GM12865 (cell line): ENCODE measurements around the gene PARVG.

ENCODE experiments used
- DNase-seq: peaks from one replicate; pipeline ENCODE4 v3.0.0; 2010; ENCODE audit warnings: low read depth
- H3K4me3 ChIP-seq: 2 replicates; pipeline ENCODE4 v1.5.1; 2011; ENCODE audit warnings: mild to moderate bottlenecking, low read depth, low read length, control low read depth
- CTCF ChIP-seq: IDR thresholded peaks from 2 replicates; pipeline ENCODE4 v1.5.1; 2011; ENCODE audit warnings: low read length, control low read depth, low read depth, inconsistent platforms; ENCODE audit not compliant: insufficient read depth; ENCODE audit errors: missing control alignments

The PARVG gene

DNA sequence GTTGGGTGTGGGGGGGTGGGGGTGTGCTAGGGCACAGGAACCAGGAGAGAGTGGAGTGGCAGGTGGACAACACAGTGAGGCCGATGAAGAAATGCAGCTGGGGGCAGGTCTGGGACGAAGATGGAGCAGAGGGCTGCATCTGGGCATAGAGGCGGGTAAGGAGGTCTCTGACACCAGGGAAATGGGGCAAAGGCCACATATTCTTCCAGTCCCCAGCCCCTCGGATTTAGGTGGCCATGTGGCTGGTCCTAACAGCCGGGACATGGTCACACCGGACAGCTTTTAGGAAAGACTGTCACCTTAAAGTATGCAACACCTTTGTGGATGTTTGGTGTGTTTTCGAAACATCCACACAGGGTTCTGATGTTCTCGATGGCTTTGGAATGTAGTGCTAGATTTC, 5.0 kb upstream of the PARVG start:
- DNase-seq = no peak

DNA sequence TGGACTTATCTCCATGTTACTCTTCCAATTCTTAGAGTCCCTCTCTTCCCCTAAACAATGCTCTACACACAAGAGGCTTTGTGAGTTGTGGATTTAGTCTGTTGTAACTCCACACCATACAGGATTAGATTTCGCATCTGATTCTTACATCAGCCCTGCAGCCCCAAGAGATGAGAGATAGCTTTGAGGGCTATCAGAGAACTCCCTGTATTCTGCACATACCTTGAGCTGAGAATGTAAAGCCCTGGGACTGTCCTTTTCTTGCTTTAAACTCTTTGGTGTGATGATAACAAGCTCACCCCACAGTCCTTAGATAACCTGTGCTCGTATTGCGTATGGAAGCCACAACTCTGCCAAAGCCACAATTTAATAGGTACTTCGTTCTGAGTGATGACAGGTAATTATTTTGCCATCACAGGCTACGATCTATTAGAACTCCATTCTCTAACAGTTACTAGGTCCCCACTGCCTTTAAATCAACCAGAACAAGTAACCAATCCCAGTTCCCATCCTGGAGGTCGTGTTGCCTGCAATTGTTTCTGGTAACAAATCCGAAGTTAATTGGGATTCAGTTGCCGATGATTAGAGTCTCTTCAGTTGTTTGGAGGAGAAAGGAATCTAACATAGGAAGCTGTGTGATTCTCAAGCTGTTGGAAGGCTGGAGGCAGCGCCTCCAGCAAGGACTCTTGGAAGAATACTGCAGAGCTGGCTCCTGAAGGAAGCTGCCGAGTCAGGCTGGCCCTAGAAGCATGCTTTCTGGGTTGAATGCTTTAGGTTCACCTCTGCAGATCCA, 1.3 kb upstream of the PARVG start:
- TF ChIP-seq CTCF = no peak
- H3K4me3 ChIP-seq = no peak overlapping the region
- DNase-seq = no peak

More for the DNA sequence above, 5.0 kb upstream of the PARVG start:
- no peak overlapping the region for H3K4me3 ChIP-seq
- no peak for TF ChIP-seq CTCF

GRCh38 chr22:44179989-44180705, 578 bp upstream of the PARVG start:
- no peak overlapping the region for H3K4me3 ChIP-seq
- no peak for TF ChIP-seq CTCF
- DNase-seq = no peak

DNA sequence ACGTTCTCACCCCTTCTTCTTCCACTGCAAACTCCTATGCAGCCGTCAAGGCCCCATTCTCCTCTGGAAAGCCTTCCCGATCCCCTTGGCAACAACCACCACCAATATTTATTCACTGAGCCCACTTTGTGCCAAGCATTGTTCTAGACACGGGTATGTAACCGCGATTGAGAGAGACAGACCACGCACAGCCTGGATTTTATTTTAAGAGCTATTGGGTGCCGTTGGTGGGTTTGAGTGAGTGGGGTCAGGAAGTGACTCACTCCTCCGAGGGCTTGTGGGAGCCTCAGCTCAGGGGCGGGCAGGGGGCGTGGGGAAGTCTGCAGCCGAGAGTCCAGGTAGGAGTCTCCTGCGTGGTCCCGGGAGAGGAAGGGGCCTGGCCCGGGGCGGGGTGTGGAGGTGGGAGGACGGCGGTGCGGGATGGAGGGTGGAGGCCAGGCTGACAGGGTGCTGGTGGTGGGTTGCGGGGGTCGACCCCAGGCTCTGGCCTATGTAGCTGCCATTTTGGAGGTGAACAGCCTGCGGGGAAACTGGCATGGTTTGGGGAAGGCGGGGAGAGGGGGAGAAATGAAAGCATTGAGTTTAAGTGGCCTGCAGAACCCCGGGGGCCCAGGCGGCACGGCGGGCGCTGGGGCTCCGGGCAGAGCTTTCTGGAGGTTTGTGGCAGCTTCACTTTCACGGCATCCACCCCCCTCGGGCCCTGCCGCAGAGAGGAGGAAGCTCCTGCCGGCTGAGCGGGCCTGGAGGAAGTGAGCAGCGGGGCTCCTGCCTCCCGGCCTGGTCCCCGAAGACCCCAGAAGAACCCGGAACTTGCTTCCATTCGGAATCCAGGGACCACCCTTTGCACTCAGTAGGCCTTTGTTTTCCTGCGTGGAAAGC, 547 bp downstream of the PARVG start:
- peak; percentile 66 for DNase-seq
- H3K4me3 ChIP-seq = peak overlapping the region; percentile 88
- no peak for TF ChIP-seq CTCF

- DNase-seq = peak; percentile 51
- peak overlapping the region; percentile 88 for H3K4me3 ChIP-seq
- peak; percentile 17 for TF ChIP-seq CTCF
Observed at GRCh38 chr22:44181912-44182587, 1.3 kb downstream of the PARVG start.

DNA sequence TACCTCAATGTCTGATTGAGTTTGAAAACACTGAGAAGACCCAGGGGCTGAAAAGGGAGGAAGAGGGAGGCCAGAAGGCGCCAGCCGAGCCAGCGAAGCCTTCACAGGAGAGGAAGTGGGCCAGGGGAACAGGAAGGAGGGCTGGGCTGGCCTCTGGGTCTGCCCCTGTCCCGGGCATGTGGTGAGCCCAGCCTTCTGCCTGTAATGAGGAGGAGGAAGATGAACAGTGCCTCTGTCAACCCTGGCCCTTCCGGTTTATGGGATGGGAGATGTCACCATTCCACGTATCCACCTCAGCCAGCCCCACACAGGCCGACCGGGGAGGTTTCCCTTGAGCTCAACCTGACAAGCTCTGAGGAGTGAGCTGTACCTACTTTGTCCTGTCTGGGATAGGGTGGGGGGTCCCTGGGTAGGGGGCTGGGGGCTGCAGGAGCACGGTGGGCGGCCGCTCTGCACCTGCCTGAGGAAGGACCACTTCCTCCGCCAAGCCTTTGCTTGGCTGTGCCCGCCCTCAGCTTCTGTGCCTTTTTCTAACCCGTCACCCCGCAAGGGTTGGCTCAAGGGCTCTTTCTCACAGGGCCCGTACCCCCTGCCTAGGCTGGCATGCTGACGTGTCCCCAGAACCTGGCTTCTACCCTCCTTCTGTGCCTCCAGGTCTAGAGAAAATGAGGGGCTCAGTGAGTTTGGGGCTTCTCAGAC, 2.0 kb downstream of the PARVG start:
- DNase-seq = peak; percentile 70
- no peak for TF ChIP-seq CTCF
- H3K4me3 ChIP-seq = peak overlapping the region; percentile 88
